ENCODE data around the gene GPBAR1. TPM values are rescaled to one million over a fixed set of nuclear protein-coding genes. Genes with fewer than 3 reads are reported as not detected.

The GPBAR1 gene
- total RNA-seq, 2 experiments from 2014 or later: 0.16 to 0.45 TPM

DNA sequence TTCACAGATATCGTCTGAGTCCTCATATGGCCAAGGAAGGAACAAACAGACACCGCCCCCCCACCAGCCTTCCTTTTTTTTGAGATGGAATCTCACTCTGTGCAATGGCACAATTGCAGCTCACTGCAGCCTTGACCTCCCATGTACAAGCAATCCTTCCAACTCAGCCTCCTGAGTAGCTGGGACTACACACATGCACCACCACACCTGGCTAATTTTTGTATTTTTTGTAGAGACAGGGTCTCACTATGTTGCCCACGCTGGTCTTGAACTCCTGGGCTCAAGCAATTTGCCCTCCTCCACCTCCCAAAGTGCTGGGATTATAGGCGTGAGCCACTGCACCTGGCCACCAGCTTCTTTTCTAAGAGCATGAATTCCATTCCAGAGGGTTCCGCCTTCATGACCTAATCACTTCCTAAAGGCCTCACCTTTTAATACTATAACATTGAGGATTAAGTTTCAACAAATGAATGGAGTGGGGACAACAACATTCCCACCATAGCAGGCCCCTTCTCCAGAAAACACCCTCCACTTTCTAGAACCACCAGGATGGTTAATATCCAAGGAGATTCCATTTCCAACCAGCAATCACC lies 33.7 kb downstream of the GPBAR1 start:
- POLR2A ChIA-PET: interaction anchor here (1.1 kb wide), 1 partner anchor 10 kb away, joined by 6 read pairs; no protein-coding TSS in a partner anchor

DNA sequence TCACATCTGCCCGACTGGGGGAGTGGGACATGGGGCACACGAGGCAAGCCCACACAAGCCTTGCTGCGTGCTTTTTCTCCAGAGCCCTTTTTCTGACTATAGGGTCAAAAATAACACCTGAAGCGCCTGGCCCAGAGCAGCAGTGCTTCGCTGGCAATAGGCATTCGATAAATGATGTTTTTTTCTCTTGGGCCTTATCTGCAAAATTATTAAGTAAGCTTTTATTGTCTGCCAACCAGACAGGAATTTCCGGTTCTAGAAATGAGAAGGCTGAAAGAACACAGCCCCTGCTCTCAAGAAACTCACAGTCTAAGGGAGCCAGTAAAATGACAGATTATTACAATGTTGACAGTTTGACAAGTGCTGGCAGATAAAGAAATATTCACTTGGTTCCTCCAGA lies 34.2 kb downstream of the GPBAR1 start:
- DNase-seq (no peak), ATAC-seq (no peak)
- ChIA-PET CTCF (interaction anchor here (0.8 to 8.8 kb wide), 5 partner anchors 8 to 61 kb away, joined by 3 to 125 read pairs (median 3); partner anchors contain the start of genes AAMP, CATIP and PNKD), POLR2A (interaction anchor here (0.5 to 1.1 kb wide), 3 partner anchors 11 to 93 kb away, joined by 3 to 6 read pairs (median 3); no protein-coding TSS in a partner anchor)
- intact Hi-C loops (cut with micrococcal nuclease): no loop called here
- H3K4me3 Mint-ChIP-seq: no peak overlapping the region
- no peaks in the 10 kb centered on the region for H3K9me3 Mint-ChIP-seq
- H3K27me3 Mint-ChIP-seq: no peaks in the 10 kb centered on the region
- no peak overlapping the region for H3K27ac Mint-ChIP-seq
- TF ChIP-seq, protein P1, sequence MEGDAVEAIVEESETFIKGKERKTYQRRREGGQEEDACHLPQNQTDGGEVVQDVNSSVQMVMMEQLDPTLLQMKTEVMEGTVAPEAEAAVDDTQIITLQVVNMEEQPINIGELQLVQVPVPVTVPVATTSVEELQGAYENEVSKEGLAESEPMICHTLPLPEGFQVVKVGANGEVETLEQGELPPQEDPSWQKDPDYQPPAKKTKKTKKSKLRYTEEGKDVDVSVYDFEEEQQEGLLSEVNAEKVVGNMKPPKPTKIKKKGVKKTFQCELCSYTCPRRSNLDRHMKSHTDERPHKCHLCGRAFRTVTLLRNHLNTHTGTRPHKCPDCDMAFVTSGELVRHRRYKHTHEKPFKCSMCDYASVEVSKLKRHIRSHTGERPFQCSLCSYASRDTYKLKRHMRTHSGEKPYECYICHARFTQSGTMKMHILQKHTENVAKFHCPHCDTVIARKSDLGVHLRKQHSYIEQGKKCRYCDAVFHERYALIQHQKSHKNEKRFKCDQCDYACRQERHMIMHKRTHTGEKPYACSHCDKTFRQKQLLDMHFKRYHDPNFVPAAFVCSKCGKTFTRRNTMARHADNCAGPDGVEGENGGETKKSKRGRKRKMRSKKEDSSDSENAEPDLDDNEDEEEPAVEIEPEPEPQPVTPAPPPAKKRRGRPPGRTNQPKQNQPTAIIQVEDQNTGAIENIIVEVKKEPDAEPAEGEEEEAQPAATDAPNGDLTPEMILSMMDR (IDR thresholded peaks at IDR 0.05): no peak
- H3K36me3 Mint-ChIP-seq (ENCODE audit: low read depth): no peaks in the 10 kb centered on the region
- peaks cover 28% of the 10 kb centered on the region for H3K4me1 Mint-ChIP-seq (ENCODE audit: low read depth)

More for the DNA sequence above, 33.7 kb downstream of the GPBAR1 start:
- peaks cover 3% of the 10 kb centered on the region for H3K36me3 Mint-ChIP-seq (ENCODE audit: low read depth)
- H3K27me3 Mint-ChIP-seq: no peaks in the 10 kb centered on the region
- CTCF ChIA-PET: interaction anchor here (0.8 to 8.8 kb wide), 5 partner anchors 7 to 62 kb away, joined by 3 to 125 read pairs (median 8); partner anchors contain the start of genes AAMP, CATIP and PNKD
- no peak overlapping the region for H3K27ac Mint-ChIP-seq
- no peaks in the 10 kb centered on the region for H3K9me3 Mint-ChIP-seq
- no peak for ATAC-seq
- no peak for DNase-seq
- peaks cover 33% of the 10 kb centered on the region for H3K4me1 Mint-ChIP-seq (ENCODE audit: low read depth)
- intact Hi-C loops (cut with micrococcal nuclease): no loop called here
- TF ChIP-seq, protein P1 (IDR thresholded peaks at IDR 0.05): no peak
- no peak overlapping the region for H3K4me3 Mint-ChIP-seq

DNA sequence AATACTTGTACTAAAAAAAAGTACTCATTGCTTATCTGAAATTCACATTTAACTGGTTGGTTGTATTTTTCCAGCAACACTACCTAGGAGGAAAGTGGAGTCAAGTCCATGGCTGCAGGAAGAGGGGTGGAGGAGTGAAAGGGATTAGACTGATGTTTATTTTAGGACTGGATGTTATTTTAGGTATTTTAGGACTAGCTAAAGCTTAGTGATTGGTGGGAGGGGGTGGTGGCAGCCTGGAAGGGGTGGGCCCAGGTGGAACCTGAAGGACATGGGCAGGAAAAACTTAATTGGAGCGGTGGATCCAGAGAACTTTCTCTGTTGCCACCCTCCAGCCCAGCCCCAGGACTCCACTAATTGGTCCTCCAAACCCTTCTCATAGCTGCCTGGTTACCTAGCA lies 35.4 kb downstream of the GPBAR1 start:
- Mint-ChIP-seq H3K27me3 (no peaks in the 10 kb centered on the region), H3K4me3 (no peak overlapping the region), H3K36me3 (ENCODE audit: low read depth) (no peaks in the 10 kb centered on the region), H3K4me1 (ENCODE audit: low read depth) (peaks cover 18% of the 10 kb centered on the region), H3K27ac (no peak overlapping the region), H3K9me3 (no peaks in the 10 kb centered on the region)
- no peak for DNase-seq
- ChIA-PET CTCF (interaction anchor here (1.2 to 8.8 kb wide), 3 partner anchors 10 to 60 kb away, joined by 3 to 125 read pairs (median 8); partner anchors contain the start of genes AAMP, CATIP and PNKD), POLR2A (interaction anchor here (1.2 kb wide), 1 partner anchor 9 kb away, joined by 3 read pairs; no protein-coding TSS in a partner anchor)
- ATAC-seq: no peak
- intact Hi-C loops (cut with micrococcal nuclease): no loop called here
- TF ChIP-seq, protein P1 (IDR thresholded peaks at IDR 0.05): no peak

DNA sequence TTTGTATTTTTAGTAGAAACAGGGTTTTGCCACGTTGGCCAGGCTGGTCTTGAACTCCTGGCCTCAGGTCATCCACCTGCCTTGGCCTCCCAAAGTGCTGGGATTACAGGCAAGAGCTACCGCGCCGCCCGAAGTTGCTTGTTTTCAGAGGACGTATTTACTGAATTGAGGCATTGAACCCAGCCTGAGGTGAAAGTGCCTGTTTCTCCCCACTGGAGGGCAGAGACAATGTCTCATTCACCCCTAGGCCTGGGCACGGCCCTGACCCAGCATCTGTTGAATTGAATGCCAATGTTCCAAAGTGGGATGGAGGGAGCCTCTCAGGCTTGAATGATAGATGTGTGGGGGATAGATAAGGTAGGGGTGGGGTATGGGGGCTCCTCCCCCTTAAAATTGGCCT lies 36.0 kb downstream of the GPBAR1 start:
- no peak for ATAC-seq
- Mint-ChIP-seq H3K4me1 (ENCODE audit: low read depth) (peaks cover 22% of the 10 kb centered on the region), H3K36me3 (ENCODE audit: low read depth) (no peaks in the 10 kb centered on the region), H3K27ac (no peak overlapping the region), H3K27me3 (no peaks in the 10 kb centered on the region), H3K9me3 (no peaks in the 10 kb centered on the region), H3K4me3 (no peak overlapping the region)
- ChIA-PET POLR2A (interaction anchor here (1.2 kb wide), 1 partner anchor 10 kb away, joined by 3 read pairs; no protein-coding TSS in a partner anchor), CTCF (interaction anchor here (2.1 to 8.8 kb wide), 2 partner anchors 23 to 59 kb away, joined by 8 to 125 read pairs; partner anchors contain the start of genes AAMP, CATIP and PNKD)
- intact Hi-C loops (cut with micrococcal nuclease): no loop called here
- TF ChIP-seq, protein P1 (IDR thresholded peaks at IDR 0.05): no peak
- no peak for DNase-seq

DNA sequence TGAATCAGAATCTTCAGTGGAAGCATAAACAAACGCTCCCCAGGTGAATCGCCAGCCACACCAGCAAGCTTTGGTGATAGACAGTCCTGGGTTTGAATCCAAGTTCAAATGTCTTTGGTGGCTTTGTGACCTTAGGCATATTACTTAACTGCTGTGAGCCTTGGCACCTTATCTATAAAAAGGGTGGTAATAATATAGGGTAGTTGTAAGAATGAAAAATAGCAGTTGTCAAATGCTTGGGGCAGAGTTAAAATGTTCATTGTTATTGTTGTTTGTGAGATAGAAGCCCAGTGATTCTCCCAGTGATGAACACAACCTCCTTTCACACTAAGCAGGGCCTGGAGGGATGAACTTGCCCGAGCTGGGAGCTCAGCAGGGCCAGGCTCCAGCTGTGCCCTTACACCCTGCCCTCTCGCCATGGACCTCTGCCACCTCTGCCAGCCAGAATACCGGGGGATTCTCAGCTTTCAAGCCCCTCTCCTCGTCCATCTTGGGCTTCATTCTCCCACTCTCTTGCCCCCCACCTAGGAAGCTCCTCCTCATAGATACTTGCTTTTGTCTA lies 37.6 kb downstream of the GPBAR1 start:
- Mint-ChIP-seq H3K9me3 (no peaks in the 10 kb centered on the region), H3K4me3 (no peak overlapping the region), H3K36me3 (ENCODE audit: low read depth) (no peaks in the 10 kb centered on the region), H3K27me3 (no peaks in the 10 kb centered on the region), H3K4me1 (ENCODE audit: low read depth) (peaks cover 12% of the 10 kb centered on the region), H3K27ac (no peak overlapping the region)
- intact Hi-C loops (cut with micrococcal nuclease): no loop called here
- POLR2A ChIA-PET: interaction anchor here (0.6 kb wide), 1 partner anchor 14 kb away, joined by 3 read pairs; no protein-coding TSS in a partner anchor
- DNase-seq: no peak
- CTCF ChIA-PET: interaction anchor here (1.1 to 3.3 kb wide), 3 partner anchors 11 to 98 kb away, joined by 3 to 26 read pairs (median 6); partner anchors contain the start of gene CATIP
- TF ChIP-seq, protein P1 (IDR thresholded peaks at IDR 0.05): no peak
- ATAC-seq: no peak

Data from activated CD8-positive, alpha-beta T cell treated with anti-CD3 and anti-CD28 coated beads for 36 hours (primary cell).